Lung (tissue), 12 donors: Measurements from ENCODE around the gene FBL. TPM values are rescaled to one million over a fixed set of nuclear protein-coding genes. Genes with fewer than 3 reads are reported as not detected.

Experiments used
- ATAC-seq: fragments of 200-7000 bp; cut with Tn5 transposase; one replicate; pipeline ENCODE4 v1.9.1; 2020; ENCODE audit warnings: moderate number of reproducible peaks; ENCODE audit not compliant: insufficient read depth, low FRiP score
- DNase-seq, 3 donors: peaks; one replicate each; pipeline ENCODE4 v3.0.0-alpha.2; 2013 to 2017
- H3K27ac ChIP-seq, 2 donors: one replicate each; pipeline ENCODE4 v1.5.1; 2013; ENCODE audit warnings: mild to moderate bottlenecking in 2 of 2, moderate library complexity in 2 of 2, control low read depth in 1 of 2, inconsistent platforms in 1 of 2, low read depth in 1 of 2, low read length in 1 of 2
- H3K27me3 ChIP-seq, 3 donors: one replicate each; pipeline ENCODE4 v1.5.1; 2013; ENCODE audit warnings: low read length in 2 of 3; ENCODE audit not compliant: control insufficient read depth in 3 of 3, insufficient read depth in 3 of 3
- H3K36me3 ChIP-seq, 4 donors: one replicate each; pipeline ENCODE4 v1.5.1; 2013; ENCODE audit warnings: low read length in 4 of 4, mild to moderate bottlenecking in 1 of 4, moderate library complexity in 1 of 4; ENCODE audit not compliant: control insufficient read depth in 4 of 4, insufficient read depth in 4 of 4
- H3K4me1 ChIP-seq, 5 donors: one replicate each; pipeline ENCODE4 v1.5.1; 2013; ENCODE audit warnings: low read length in 5 of 5, mild to moderate bottlenecking in 2 of 5, moderate library complexity in 1 of 5; ENCODE audit not compliant: control insufficient read depth in 5 of 5, insufficient read depth in 5 of 5
- H3K4me3 ChIP-seq: one replicate; pipeline ENCODE4 v1.5.1; 2013; ENCODE audit warnings: mild to moderate bottlenecking, control low read depth, moderate library complexity
- H3K9ac ChIP-seq, 2 donors: one replicate each; pipeline ENCODE4 v1.5.1; 2013; ENCODE audit warnings: low read length in 2 of 2, control low read depth in 1 of 2; ENCODE audit not compliant: insufficient read depth in 1 of 2
- H3K9me3 ChIP-seq, 4 donors: one replicate each; pipeline ENCODE4 v1.5.1; 2013; ENCODE audit warnings: low read length in 3 of 4, mild to moderate bottlenecking in 1 of 4, moderate library complexity in 1 of 4; ENCODE audit not compliant: control insufficient read depth in 4 of 4, insufficient read depth in 3 of 4
- CTCF ChIP-seq: IDR thresholded peaks from 2 replicates; pipeline ENCODE4 v1.5.1; 2012; ENCODE audit warnings: mild to moderate bottlenecking; ENCODE audit errors: control extremely low read depth, extremely low read depth
- WGBS, 2 donors: extraction: QIAGEN DNeasy Blood & Tissue Kit; methylation state at CpG; one replicate each; pipeline ENCODE4 v1.1.7; 2013; 5-methylcytosine and 5-hydroxymethylcytosine counted together
- polyA plus RNA-seq, 2 donors: library from polyadenylated mRNA; stranded (reverse); fragments of 200-250 nt; gene quantifications; one replicate each; pipeline ENCODE4 v1.2.1, GENCODE V29; 2013
- total RNA-seq, 2 donors: library from RNA; depleted of rRNA in 1 of 2; stranded (reverse); fragments of >200 nt in 1 of 2; gene quantifications; one replicate each; pipeline ENCODE4 v1.2.1, GENCODE V29; 2014 to 2021
- donor health status: control.
- donor health status: control.
- donor health status: Bipolar disorder and iron deficiency.
- donor health status: healthy.
- donor health status: DM: yes; HTN: yes; CAD: no.

Gene FBL
- total and polyA plus RNA-seq, 4 donors = 152 to 253 (median 201) TPM

GRCh38 chr19:39824143-39825092 lies 21.8 kb downstream of the FBL start:
- H3K27ac ChIP-seq = peak overlapping the region; percentile 70 to 84
- WGBS, 2 donors = 7 to 8% methylated on average over 47 of the region's 47 CpGs
- peak overlapping the region; percentile 68 for H3K4me3 ChIP-seq
- ATAC-seq (peak; percentile 95), DNase-seq (peak; percentile 94 to 96 (median 95))
- peaks cover 0 to 8% (median 4%) of the 10 kb centered on the region in 5 donors for H3K4me1 ChIP-seq
- peaks cover 2 to 27% (median 19%) of the 10 kb centered on the region in 4 donors for H3K36me3 ChIP-seq
- H3K9ac ChIP-seq = peak overlapping the region; percentile 53 to 94
- H3K9me3 ChIP-seq = no peaks in the 10 kb centered on the region
- TF ChIP-seq CTCF = no peak
- H3K27me3 ChIP-seq = no peaks in the 10 kb centered on the region

DNA sequence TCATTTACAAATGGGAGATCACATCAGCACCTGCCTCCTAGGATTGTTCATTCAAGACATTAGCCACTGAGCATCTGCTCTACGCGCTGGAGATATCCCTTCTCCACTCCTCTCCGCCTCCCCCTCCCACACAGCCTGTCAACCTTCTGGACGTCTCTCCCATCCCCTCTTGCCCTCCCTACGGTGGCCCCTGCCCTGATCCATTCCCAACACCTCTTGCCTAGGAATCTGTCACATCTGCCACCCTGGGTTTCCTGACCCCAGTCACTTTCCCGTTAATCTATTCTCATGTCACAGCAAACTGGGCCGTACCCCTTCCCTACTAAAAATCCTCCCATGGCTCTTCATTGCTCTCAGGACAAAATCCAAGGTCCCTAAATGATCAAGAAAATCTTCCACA lies 22.5 kb downstream of the FBL start:
- H3K36me3 ChIP-seq = peaks cover 2 to 27% (median 16%) of the 10 kb centered on the region in 4 donors
- 21 to 37% methylated on average over 7 of the region's 7 CpGs for WGBS, 2 donors

GRCh38 chr19:39820696-39821095 lies 25.5 kb downstream of the FBL start:
- H3K9ac ChIP-seq = no peak overlapping the region
- no peaks in the 10 kb centered on the region for H3K9me3 ChIP-seq
- H3K4me3 ChIP-seq = no peak overlapping the region
- TF ChIP-seq CTCF = no peak
- H3K4me1 ChIP-seq = peaks cover 0 to 8% (median 4%) of the 10 kb centered on the region in 5 donors
- 95 to 97% methylated on average over 6 of the region's 6 CpGs for WGBS, 2 donors
- H3K27ac ChIP-seq = no peak overlapping the region
- DNase-seq = no peak
- H3K36me3 ChIP-seq = peaks cover 0 to 8% (median 0%) of the 10 kb centered on the region in 4 donors
- no peak for ATAC-seq
- no peaks in the 10 kb centered on the region for H3K27me3 ChIP-seq

More for the DNA sequence above, 22.5 kb downstream of the FBL start:
- no peak for ATAC-seq
- peak in 1 of 3 donors; percentile 35 for DNase-seq
- TF ChIP-seq CTCF = no peak
- no peaks in the 10 kb centered on the region for H3K9me3 ChIP-seq
- H3K9ac ChIP-seq = peak overlapping the region in 1 of 2 donors; percentile 94
- H3K27me3 ChIP-seq = no peaks in the 10 kb centered on the region
- H3K4me3 ChIP-seq = peak overlapping the region; percentile 68
- H3K27ac ChIP-seq = peak overlapping the region in 1 of 2 donors; percentile 84
- peaks cover 0 to 8% (median 4%) of the 10 kb centered on the region in 5 donors for H3K4me1 ChIP-seq
